ENCODE measurements around the gene ADISSP.

Gene ADISSP

GRCh38 chr20:3798908-3799248 lies 31.3 kb upstream of the ADISSP start (continued):
- TF ChIP-seq PATZ1 (CRISPR knock-in tag; IDR thresholded peaks at IDR 0.05; ENCODE audit: borderline replicate concordance) (no peak), CSRNP3 (CRISPR knock-in tag; IDR thresholded peaks at IDR 0.05) (no peak), ESRRG (CRISPR knock-in tag; IDR thresholded peaks at IDR 0.05) (no peak), ZNF8 (CRISPR knock-in tag; IDR thresholded peaks at IDR 0.05) (no peak)

- no peak for ATAC-seq
- TF ChIP-seq TOX (CRISPR knock-in tag; IDR thresholded peaks at IDR 0.05; ENCODE audit: borderline replicate concordance) = no peak
- no peak for TF ChIP-seq CSDC2 (CRISPR knock-in tag; IDR thresholded peaks at IDR 0.05)
- no peak for TF ChIP-seq SNAI2 (CRISPR knock-in tag; IDR thresholded peaks at IDR 0.05)
- TF ChIP-seq BACH2 (CRISPR knock-in tag; IDR thresholded peaks at IDR 0.05; ENCODE audit: borderline replicate concordance) = no peak
- TF ChIP-seq TCF4 (CRISPR knock-in tag; IDR thresholded peaks at IDR 0.05; ENCODE audit: borderline replicate concordance) = no peak
- TF ChIP-seq ZNF70 (CRISPR knock-in tag; IDR thresholded peaks at IDR 0.05) = no peak
- no peak for TF ChIP-seq ZNF565 (CRISPR knock-in tag; conservative IDR thresholded peaks at IDR 0.05; ENCODE audit: low read depth)
- TF ChIP-seq PATZ1 (CRISPR knock-in tag; IDR thresholded peaks at IDR 0.05; ENCODE audit: borderline replicate concordance) = no peak
- no peak for TF ChIP-seq ZFP3 (CRISPR knock-in tag; IDR thresholded peaks at IDR 0.05)
- TF ChIP-seq GLIS3 (CRISPR knock-in tag; IDR thresholded peaks at IDR 0.05) = no peak
- TF ChIP-seq ISL1 (CRISPR knock-in tag; IDR thresholded peaks at IDR 0.05) = no peak
- TF ChIP-seq ZC3H10 (CRISPR knock-in tag; IDR thresholded peaks at IDR 0.05) = no peak
- no peak for TF ChIP-seq POU6F1 (CRISPR knock-in tag; IDR thresholded peaks at IDR 0.05; ENCODE audit: borderline replicate concordance, low read depth)
- no peak for TF ChIP-seq CSRNP3 (CRISPR knock-in tag; IDR thresholded peaks at IDR 0.05)
- no peak for TF ChIP-seq ESRRG (CRISPR knock-in tag; IDR thresholded peaks at IDR 0.05)
- no peak for TF ChIP-seq ZNF8 (CRISPR knock-in tag; IDR thresholded peaks at IDR 0.05)
- TF ChIP-seq OSR1 (CRISPR knock-in tag; IDR thresholded peaks at IDR 0.05) = no peak
- TF ChIP-seq CREB5 (CRISPR knock-in tag; IDR thresholded peaks at IDR 0.05; ENCODE audit: low read depth) = no peak
Measured at GRCh38 chr20:3798373-3798768, 30.8 kb upstream of the ADISSP start.

GRCh38 chr20:3797592-3798372 lies 30.2 kb upstream of the ADISSP start:
- no peak for ATAC-seq
- TF ChIP-seq ZNF565 (CRISPR knock-in tag; conservative IDR thresholded peaks at IDR 0.05; ENCODE audit: low read depth) (no peak), CSDC2 (CRISPR knock-in tag; IDR thresholded peaks at IDR 0.05) (no peak), ARNTL (CRISPR knock-in tag; IDR thresholded peaks at IDR 0.05; ENCODE audit: borderline replicate concordance, low read depth) (no peak), POU6F1 (CRISPR knock-in tag; IDR thresholded peaks at IDR 0.05; ENCODE audit: borderline replicate concordance, low read depth) (no peak), ISL1 (CRISPR knock-in tag; IDR thresholded peaks at IDR 0.05) (no peak), TSHZ2 (CRISPR knock-in tag; IDR thresholded peaks at IDR 0.05) (no peak), ZNF8 (CRISPR knock-in tag; IDR thresholded peaks at IDR 0.05) (no peak), SNAI2 (CRISPR knock-in tag; IDR thresholded peaks at IDR 0.05) (no peak), ESRRG (CRISPR knock-in tag; IDR thresholded peaks at IDR 0.05) (no peak), PPARA (CRISPR knock-in tag; IDR thresholded peaks at IDR 0.05; ENCODE audit: borderline replicate concordance) (no peak)
